HUES48 (cell line): ENCODE data around the gene DLGAP5.

Experiments used
- H3K27ac ChIP-seq: one replicate; pipeline ENCODE4 v1.7.0; 2013; ENCODE audit warnings: low read depth, low read length, inconsistent platforms
- H3K27me3 ChIP-seq: 2 replicates; pipeline ENCODE4 v1.6.1; 2013; ENCODE audit warnings: mild to moderate bottlenecking, low read length; ENCODE audit not compliant: control insufficient read depth, insufficient read depth
- H3K36me3 ChIP-seq: 2 replicates; pipeline ENCODE4 v1.6.1; 2013; ENCODE audit warnings: low read length; ENCODE audit not compliant: control insufficient read depth, insufficient read depth
- H3K4me1 ChIP-seq: 2 replicates; pipeline ENCODE4 v1.6.1; 2013; ENCODE audit warnings: mild to moderate bottlenecking, low read length; ENCODE audit not compliant: control insufficient read depth, insufficient read depth
- H3K4me3 ChIP-seq: 2 replicates; pipeline ENCODE4 v1.5.1; 2013; ENCODE audit warnings: mild to moderate bottlenecking, low read depth, low read length
- H3K9ac ChIP-seq: 2 replicates; pipeline ENCODE4 v1.6.1; 2013; ENCODE audit warnings: mild to moderate bottlenecking, low read depth, low read length, moderate library complexity
- H3K9me3 ChIP-seq: 2 replicates; pipeline ENCODE4 v1.6.1; 2013; ENCODE audit warnings: low read length; ENCODE audit not compliant: control insufficient read depth, insufficient read depth

Gene DLGAP5

DNA sequence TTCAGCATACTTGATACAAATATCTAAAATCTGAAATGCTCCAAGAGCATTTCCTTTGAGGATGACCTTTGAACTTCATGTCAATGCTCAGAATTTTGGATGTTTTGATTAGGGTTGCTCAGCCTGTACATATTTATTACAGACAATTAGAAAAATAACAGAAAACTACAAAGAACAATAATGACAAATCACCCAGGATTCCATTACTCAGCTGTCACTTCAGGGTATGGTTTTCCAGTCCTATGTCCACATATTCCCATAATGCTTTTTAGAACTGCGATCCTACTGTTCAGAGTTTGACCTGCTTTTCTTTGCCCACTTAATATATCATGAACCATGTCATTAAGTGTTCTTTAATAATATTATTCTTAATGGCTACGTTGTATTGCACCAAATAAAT lies 11.4 kb downstream of the DLGAP5 start:
- H3K27me3 ChIP-seq: no peaks in the 10 kb centered on the region
- no peaks in the 10 kb centered on the region for H3K4me1 ChIP-seq
- H3K9ac ChIP-seq: no peak overlapping the region
- H3K9me3 ChIP-seq: no peaks in the 10 kb centered on the region
- H3K4me3 ChIP-seq: no peak overlapping the region
- no peak overlapping the region for H3K27ac ChIP-seq
- H3K36me3 ChIP-seq: peaks cover 97% of the 10 kb centered on the region

- H3K4me1 ChIP-seq: no peaks in the 10 kb centered on the region
- H3K36me3 ChIP-seq: peaks cover 85% of the 10 kb centered on the region
- no peak overlapping the region for H3K4me3 ChIP-seq
- H3K9me3 ChIP-seq: no peaks in the 10 kb centered on the region
- no peaks in the 10 kb centered on the region for H3K27me3 ChIP-seq
- no peak overlapping the region for H3K9ac ChIP-seq
- H3K27ac ChIP-seq: no peak overlapping the region
These were observed 20.9 kb downstream of the DLGAP5 start for GRCh38 chr14:55170526-55170925.

DNA sequence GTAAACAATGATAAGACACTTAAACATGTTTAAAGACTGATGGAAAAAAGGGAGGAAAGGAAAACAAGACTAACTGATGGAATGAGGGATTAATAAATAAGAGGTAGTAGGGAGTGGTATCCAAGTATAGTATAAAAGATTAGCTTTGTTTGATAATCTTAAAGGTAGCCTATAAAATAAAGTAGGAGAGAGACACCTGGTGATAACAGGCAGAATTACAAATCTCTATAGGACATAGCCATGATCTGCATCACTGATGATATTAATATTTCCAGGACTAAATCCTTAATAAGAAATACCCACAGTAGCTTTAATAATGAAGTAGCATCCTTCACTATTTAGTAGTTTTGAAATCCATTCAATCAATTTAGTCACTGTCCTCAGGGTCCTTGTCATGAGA lies 30.4 kb downstream of the DLGAP5 start:
- no peak overlapping the region for H3K9ac ChIP-seq
- no peaks in the 10 kb centered on the region for H3K9me3 ChIP-seq
- H3K36me3 ChIP-seq: peaks cover 95% of the 10 kb centered on the region
- H3K4me1 ChIP-seq: no peaks in the 10 kb centered on the region
- no peak overlapping the region for H3K27ac ChIP-seq
- no peaks in the 10 kb centered on the region for H3K27me3 ChIP-seq
- no peak overlapping the region for H3K4me3 ChIP-seq

DNA sequence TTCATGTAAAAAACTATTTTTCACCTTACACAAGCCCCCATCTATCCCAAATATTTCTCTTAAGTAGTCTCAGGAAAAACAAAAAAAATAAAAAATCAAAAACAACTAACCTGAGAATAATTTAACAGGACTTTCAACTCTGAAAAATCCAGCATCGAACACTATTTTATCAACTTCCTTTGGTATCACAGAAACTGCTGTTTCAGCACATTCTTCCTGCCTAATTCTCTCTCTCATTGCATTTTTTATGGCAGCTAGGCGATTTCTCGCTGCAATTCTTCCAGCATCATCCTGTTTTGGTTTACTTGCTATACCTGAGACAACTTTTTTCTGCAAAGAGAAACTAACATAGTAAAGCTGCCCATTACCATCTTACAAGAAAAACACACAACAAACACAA lies 33.0 kb downstream of the DLGAP5 start:
- no peaks in the 10 kb centered on the region for H3K4me1 ChIP-seq
- H3K9me3 ChIP-seq: no peaks in the 10 kb centered on the region
- H3K9ac ChIP-seq: no peak overlapping the region
- peaks cover 94% of the 10 kb centered on the region for H3K36me3 ChIP-seq
- H3K27me3 ChIP-seq: no peaks in the 10 kb centered on the region
- H3K4me3 ChIP-seq: no peak overlapping the region
- H3K27ac ChIP-seq: no peak overlapping the region

DNA sequence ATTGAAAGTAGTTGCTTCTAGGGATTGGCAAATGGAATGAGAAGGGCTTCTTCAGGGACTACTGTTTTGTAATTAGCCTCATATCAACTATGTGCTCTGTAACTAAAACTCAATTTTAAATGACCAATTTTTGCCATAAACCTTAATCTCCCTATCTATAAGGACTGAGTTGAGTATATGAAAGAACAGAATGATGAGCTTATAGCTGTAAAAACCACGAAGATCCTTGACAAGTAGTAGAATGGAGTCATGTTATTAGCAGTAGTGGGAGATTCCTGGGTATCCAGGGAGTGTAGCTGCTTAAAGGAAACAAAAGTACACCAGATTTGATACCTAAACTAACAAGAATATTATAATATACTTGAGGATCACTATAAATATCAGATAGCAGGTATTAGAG lies 34.3 kb downstream of the DLGAP5 start:
- Histone ChIP-seq H3K4me3 (no peak overlapping the region), H3K36me3 (peaks cover 93% of the 10 kb centered on the region), H3K9me3 (no peaks in the 10 kb centered on the region), H3K27me3 (no peaks in the 10 kb centered on the region), H3K4me1 (no peaks in the 10 kb centered on the region), H3K27ac (no peak overlapping the region), H3K9ac (no peak overlapping the region)

DNA sequence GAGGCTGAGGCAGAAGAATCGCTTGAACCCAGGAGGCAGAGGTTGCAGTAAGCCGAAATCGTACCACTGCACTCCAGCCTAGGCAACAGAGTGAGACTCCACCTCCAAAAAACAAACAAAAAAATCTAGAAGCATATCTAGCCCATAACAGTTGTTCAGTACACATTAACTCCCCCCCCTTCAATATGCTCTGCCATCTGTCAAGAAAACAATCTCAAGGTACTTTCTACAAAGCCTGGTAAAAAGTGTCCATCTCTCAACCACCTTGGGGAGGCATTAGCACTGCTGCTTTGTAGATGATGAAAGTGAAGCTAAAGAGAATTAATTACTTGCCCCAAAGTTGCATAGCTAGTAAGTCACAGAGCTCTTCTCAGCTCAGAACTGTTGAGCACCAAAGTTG lies 37.4 kb downstream of the DLGAP5 start:
- peaks cover 93% of the 10 kb centered on the region for H3K36me3 ChIP-seq
- H3K27me3 ChIP-seq: no peaks in the 10 kb centered on the region
- H3K9ac ChIP-seq: no peak overlapping the region
- no peaks in the 10 kb centered on the region for H3K4me1 ChIP-seq
- no peak overlapping the region for H3K27ac ChIP-seq
- H3K4me3 ChIP-seq: no peak overlapping the region
- no peaks in the 10 kb centered on the region for H3K9me3 ChIP-seq

DNA sequence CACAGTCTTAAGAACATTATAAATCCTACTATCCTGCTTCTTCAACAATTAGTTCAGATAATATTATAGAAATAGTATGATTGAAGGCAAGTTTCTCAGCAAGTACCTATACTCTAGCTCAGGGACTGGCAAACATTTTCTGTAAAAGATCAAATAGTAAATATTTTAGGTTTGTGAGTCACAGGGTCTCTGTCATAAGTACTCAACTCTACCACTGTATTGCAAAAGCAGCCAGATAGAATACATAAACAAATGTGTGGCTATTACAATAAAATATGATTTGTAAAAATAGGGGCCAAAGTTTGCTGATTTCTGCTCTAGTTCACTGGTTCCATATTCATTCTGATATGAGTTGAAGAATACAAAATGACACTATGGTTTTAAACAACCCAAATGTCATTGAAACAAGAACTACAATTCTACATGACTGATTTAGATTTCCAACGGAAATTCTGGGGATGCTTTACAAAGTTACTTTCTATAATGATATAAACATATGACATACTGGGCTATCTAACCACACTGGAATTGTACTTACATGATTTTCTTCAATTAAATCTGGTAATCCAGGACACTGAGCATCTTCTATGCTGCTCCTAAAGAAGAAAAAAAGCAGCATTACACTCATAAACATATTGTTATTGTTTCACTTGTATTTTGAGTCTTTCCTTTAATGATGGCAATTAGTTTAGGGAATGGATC lies 39.2 kb downstream of the DLGAP5 start:
- H3K27ac ChIP-seq: no peak overlapping the region
- H3K9ac ChIP-seq: no peak overlapping the region
- no peaks in the 10 kb centered on the region for H3K4me1 ChIP-seq
- no peak overlapping the region for H3K4me3 ChIP-seq
- peaks cover 93% of the 10 kb centered on the region for H3K36me3 ChIP-seq
- H3K9me3 ChIP-seq: no peaks in the 10 kb centered on the region
- H3K27me3 ChIP-seq: no peaks in the 10 kb centered on the region

DNA sequence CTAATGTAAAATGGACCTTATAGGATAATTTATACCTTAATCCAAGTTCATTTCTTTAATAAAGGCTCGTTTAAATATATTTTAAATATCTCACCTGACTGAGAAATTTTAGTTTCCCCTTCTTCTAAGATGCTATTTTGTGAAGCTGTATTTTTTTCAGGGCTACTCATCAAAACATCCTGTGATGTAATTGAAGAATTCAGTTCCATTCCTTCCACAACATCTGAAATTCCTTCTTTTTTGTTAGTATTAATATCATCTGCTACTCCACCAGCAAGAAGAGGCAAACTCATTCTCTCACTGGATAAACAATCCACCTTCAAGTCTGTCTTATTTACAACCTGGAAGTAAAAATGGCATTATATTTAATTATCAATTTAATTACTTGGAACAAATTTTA lies 39.8 kb downstream of the DLGAP5 start:
- no peak overlapping the region for H3K27ac ChIP-seq
- H3K27me3 ChIP-seq: no peaks in the 10 kb centered on the region
- no peaks in the 10 kb centered on the region for H3K9me3 ChIP-seq
- no peak overlapping the region for H3K4me3 ChIP-seq
- H3K4me1 ChIP-seq: no peaks in the 10 kb centered on the region
- no peak overlapping the region for H3K9ac ChIP-seq
- H3K36me3 ChIP-seq: peaks cover 93% of the 10 kb centered on the region

- Histone ChIP-seq H3K27me3 (no peaks in the 10 kb centered on the region), H3K36me3 (peaks cover 88% of the 10 kb centered on the region), H3K9ac (no peak overlapping the region), H3K9me3 (no peaks in the 10 kb centered on the region), H3K4me3 (no peak overlapping the region), H3K27ac (no peak overlapping the region), H3K4me1 (no peaks in the 10 kb centered on the region)
These were observed 45.0 kb downstream of the DLGAP5 start for GRCh38 chr14:55146425-55146824.

- Histone ChIP-seq H3K9me3 (no peaks in the 10 kb centered on the region), H3K27me3 (no peaks in the 10 kb centered on the region), H3K4me3 (no peak overlapping the region), H3K36me3 (peaks cover 70% of the 10 kb centered on the region), H3K27ac (no peak overlapping the region), H3K4me1 (no peaks in the 10 kb centered on the region), H3K9ac (no peak overlapping the region)
These were observed 48.9 kb downstream of the DLGAP5 start for GRCh38 chr14:55142466-55142865.

- H3K9ac ChIP-seq: no peak overlapping the region
- H3K9me3 ChIP-seq: no peaks in the 10 kb centered on the region
- H3K4me3 ChIP-seq: no peak overlapping the region
- peaks cover 63% of the 10 kb centered on the region for H3K36me3 ChIP-seq
- H3K27ac ChIP-seq: no peak overlapping the region
- no peaks in the 10 kb centered on the region for H3K27me3 ChIP-seq
- no peaks in the 10 kb centered on the region for H3K4me1 ChIP-seq
These were observed 49.6 kb downstream of the DLGAP5 start for GRCh38 chr14:55141825-55142224.
